ENCODE measurements around the gene C19orf12.
"Not testable (repeated sequence)": the region's sequence is repeated elsewhere in the genome, so short reads cannot be mapped to it uniquely, and the experiment has no call there.

Gene C19orf12

GRCh38 chr19:29675120-29675649, 39.9 kb downstream of the C19orf12 start:
- no peak for DNase-seq

- DNase-seq = no peak
Observed at GRCh38 chr19:29674374-29675119, 40.5 kb downstream of the C19orf12 start.

DNA sequence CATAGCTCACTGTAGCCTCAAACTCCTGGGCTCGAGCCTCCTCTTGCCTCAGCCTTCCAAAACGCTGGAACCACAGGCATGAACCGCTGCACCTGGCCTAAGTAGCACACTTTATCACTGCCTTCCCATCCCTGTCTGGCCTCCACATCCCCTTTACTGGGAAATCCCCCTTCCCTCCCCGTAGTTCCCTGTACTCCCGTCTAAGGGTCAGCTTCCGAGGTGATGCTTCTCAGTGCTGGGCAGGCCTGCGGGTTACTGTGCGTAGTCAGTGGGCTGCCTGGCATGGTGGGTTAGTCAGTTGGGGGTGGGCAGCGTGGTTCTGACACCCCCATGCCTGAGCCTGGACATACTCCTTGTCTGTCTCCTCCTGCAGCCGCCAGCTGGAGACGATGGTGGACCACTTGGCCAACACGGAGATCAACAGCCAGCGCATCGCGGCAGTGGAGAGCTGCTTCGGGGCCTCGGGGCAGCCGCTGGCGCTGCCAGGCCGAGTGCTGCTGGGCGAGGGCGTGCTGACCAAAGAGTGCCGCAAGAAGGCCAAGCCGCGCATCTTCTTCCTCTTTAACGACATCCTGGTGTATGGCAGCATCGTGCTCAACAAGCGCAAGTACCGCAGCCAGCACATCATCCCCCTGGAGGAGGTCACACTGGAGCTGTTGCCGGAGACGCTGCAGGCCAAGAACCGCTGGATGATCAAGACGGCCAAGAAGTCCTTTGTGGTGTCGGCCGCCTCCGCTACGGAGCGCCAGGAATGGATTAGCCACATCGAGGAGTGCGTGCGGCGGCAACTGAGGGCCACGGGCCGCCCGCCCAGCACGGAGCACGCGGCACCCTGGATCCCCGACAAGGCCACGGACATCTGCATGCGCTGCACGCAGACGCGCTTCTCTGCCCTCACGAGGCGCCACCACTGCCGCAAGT, 41.4 kb downstream of the C19orf12 start:
- no peak for DNase-seq

DNA sequence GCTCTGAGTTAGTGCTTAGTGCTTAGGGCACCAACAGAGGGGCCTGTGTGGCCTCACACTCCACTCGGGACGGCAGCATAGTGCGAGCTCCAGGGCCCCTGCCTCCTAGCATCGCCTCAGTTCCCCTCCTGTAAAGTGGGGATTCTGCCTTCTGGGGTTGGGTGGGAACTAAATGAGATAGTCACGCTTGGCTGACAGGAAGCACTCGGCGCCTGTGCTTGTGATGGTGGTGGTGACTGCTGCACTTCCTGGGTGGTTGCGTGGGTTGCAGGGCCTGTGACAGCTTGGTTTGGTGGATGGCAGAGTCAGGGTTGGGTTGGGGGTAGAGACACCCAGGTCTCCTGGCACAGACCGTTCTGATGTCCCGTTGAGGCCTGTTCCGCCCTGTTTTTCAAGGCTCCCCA, 42.1 kb downstream of the C19orf12 start:
- no peak for DNase-seq

DNA sequence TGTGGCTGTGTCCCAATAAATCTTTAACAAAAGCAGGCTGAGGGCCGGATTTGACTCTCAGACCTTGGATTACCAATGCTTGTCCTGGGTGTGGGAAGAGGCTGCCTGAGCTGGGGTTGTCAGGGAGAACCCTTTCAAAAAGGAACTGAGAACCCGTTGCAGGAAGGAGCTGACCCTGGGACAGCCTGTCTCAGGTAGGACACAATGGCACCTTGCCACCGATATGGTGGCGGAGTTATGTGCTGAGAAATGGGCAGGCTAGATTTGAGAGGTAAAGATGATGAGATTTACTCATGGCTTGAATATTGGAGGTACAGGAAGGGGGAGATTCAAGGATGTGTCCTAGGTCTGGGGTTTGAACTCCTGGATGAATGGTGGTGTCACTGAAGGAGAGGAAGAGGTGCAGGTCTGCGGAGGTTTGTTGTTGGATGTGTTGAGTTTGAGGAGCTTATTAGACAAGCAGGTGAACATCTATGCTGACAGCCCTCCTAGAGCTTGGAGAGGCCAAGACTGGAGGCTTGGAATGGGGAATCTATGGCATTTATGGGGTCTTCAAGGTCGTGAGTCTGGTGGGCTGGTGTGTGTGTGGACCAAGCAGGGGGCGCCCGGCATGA, 42.6 kb downstream of the C19orf12 start:
- no peak for DNase-seq

GRCh38 chr19:29671393-29672160, 43.5 kb downstream of the C19orf12 start:
- DNase-seq = no peak

DNA sequence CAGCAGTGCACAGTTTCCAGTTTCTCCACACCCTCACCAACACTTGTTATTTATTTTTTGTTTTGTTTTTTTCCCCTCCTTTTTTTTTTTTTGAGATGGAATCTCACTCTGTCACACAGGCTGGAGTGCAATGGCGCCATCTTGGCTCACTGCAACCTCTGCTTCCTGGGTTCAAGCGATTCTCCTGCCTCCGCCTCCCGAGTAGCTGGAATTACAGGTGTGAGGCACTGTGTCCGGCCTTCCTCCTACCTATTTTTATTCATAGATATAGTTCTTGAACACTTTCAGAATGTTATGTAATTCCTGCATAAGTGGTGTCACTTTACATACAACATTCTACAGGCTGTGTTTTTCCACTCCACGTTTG, 44.1 kb downstream of the C19orf12 start:
- not testable (repeated sequence) for DNase-seq

GRCh38 chr19:29670255-29670654, 44.8 kb downstream of the C19orf12 start:
- DNase-seq = no peak

- DNase-seq = no peak
Observed at GRCh38 chr19:29668746-29669609, 46.1 kb downstream of the C19orf12 start.

DNA sequence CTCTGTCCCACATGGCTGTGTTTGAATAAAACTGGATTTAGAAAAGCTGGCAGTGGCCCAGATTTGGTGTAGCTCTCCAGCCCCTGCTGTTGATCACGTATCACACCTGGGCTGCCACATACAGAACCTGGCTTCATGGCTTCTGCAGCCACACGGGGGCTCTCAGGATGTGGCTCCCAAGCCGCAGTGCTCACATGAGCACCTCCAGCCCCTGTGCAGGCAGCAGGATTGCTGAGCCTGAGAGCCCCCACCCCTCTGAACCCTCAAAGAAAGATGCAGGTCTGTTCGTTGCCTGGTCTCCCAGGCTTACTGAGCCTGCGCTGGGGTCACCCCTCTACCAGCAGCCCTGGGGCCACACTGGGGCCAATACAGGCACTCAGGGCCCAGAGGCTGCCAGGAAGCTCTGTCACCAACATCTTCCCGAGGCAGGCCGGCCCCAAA, 47.1 kb downstream of the C19orf12 start:
- DNase-seq = no peak

GRCh38 chr19:29667387-29667783, 47.7 kb downstream of the C19orf12 start:
- DNase-seq = no peak

- no peak for DNase-seq
Observed at GRCh38 chr19:29666578-29667386, 48.3 kb downstream of the C19orf12 start.

- DNase-seq = no peak
Observed at GRCh38 chr19:29665826-29666577, 49.1 kb downstream of the C19orf12 start.

DNA sequence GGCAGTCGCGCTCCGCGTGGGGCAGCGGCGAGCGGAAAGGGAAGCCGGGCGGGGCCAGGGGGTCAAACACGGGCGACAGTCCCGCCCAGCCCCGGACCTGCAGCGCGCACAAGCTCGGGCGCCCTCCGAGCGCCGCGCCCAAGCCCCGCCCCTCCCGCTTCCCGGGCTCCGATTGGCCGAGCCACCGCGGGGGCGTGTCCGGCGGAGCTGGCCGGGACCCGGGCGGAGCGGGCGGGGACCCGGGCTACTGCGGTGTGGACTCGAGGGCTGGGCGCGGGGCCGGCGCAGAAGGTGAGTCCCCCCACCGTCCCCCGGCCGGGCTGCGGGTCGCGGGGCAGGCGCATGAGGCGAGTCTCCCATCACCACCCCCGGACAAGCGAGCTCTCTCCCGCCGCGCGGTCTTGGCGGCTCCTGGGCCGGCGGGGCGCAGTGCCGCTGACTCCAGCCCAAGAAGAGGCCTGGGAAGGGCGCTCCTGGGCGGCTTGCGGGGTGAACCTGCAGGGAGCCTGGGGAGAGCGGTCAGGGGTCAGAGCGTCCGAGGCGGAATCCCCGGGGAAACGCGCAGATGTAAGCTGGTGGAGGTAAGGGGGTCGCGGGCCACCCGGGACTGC, 49.7 kb downstream of the C19orf12 start, which contains the start of gene PLEKHF1:
Gene PLEKHF1 (plus strand): TSS at position 247 of the 611 bp plus-strand sequence. CDS start 8,379 bp downstream, outside the sequence.
- DNase-seq = no peak

DNA sequence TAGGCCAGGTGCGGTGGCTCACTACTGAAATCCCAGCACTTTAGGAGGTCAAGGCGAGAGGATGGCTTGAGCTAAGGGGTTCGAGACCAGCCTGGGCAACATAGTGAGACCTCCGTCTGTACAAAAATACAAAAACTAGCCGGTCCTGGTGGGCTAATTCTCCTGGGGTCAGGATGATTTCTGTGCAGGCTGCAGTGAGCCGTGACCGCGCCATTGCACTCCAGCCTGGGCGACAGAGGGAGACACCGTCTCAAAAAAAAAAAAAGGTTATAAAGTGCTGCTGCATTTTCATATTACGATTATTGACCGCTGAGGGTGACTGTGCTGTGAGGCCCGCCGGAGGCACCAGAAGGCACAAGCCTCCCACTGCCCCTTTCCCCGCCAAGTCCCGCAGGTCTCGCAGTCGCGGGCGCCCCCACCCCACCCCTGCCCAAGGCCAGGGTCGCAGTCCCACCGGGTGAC, 50.3 kb downstream of the C19orf12 start:
- no peak for DNase-seq

GRCh38 chr19:29663861-29664752, 51.0 kb downstream of the C19orf12 start:
- DNase-seq = no peak

DNA sequence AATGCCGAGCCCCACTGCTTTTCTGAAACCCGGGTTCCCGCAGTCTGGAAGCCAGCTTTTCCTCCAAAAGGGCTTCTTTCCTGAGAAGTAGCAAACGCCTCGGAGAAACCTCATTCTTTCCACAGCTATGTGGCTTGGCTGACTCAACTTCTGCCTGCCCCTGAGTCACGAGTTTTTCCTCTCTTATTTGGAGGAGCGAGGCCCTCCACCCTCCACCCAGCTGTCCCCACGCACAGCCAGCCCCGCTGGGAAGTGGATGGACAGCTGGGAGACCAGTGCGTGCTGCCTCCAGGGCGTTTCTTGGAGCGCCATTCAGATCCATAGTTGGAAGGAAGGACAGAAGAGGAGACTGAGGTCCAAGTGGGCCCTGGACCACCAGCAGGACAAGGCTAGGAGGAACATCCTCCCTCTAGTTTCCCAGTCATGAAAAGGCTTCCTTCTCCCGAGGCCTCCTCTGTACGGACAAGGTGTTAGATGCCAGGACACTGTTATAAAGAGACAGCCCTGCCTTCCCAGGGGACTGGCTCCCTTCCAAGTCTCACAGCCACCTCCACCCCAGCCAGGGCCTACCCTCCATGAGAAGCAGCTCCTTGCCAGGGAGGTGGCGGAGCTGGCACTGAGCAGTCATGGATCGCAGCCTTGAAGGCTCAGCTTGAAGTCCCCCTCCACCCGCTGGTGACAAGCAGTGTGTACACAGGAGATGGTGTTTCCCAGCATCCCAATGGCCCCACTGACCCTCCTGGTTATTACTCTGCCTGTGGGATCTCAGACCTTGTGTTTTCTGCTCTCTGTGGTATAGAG, 52.3 kb downstream of the C19orf12 start:
- no peak for DNase-seq
